ENCODE data around the gene TFF1. TPM values are rescaled to one million over a fixed set of nuclear protein-coding genes. Genes with fewer than 3 reads are reported as not detected.
A peak's percentile ranks its signal among the peaks of the same experiment; 100 is the strongest.

The TFF1 gene
- total RNA-seq, 2 donors from 2014 or later: not detected

GRCh38 chr21:42404539-42404938 is 38.2 kb upstream of the TFF1 start:
- H3K36me3 Mint-ChIP-seq: peaks cover 40 to 58% of the 10 kb centered on the region in 2 donors
- peak overlapping the region; percentile 86 to 95 for H3K27ac Mint-ChIP-seq
- ATAC-seq (peak; percentile 17 to 18), DNase-seq (ENCODE audit: low spot score in 2 of 2) (no peak)
- H3K9me3 Mint-ChIP-seq: peaks cover 9% of the 10 kb centered on the region in 2 donors

DNA sequence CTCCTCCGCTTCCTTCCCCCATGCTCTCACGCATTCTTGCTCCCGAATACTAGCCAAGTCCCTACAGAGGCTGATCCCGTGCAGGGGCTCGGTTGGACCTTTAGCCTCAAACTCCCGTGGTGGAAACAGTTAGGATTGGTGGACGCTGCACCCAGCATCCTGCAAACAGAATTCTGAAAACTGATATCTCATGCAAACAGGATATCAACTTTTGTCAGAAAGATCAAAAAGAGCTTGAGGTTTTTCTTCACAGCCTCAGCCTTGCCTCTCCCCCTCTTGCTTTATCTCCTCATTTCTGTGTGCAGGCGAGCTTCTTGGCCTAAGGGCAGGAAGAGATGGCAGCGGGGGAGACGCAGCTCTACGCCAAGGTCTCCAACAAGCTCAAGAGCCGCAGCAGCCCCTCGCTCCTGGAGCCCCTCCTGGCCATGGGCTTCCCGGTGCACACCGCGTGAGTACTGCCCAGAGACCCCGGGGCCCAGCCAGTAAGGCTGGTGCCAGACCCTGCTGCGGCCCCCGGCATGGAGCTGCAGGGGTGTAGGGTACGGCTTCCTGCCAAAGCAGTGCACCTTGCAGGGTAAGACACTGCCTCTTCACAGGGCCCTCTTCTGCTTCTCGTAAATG is 37.4 kb upstream of the TFF1 start, which contains the start of gene UBASH3A:
Gene UBASH3A (plus strand): TSS at position 292 of the 621 bp plus-strand sequence. CDS start 44 bp downstream, at position 336.
- Mint-ChIP-seq H3K9me3 (peaks cover 9% of the 10 kb centered on the region in 2 donors), H3K36me3 (peaks cover 40 to 57% of the 10 kb centered on the region in 2 donors), H3K27ac (peak within 1 kb of the TSS; percentile 86 to 95)
- ATAC-seq: peak; percentile 29 to 59
- peak in 1 of 2 donors; percentile 33 for DNase-seq (ENCODE audit: low spot score in 2 of 2)

DNA sequence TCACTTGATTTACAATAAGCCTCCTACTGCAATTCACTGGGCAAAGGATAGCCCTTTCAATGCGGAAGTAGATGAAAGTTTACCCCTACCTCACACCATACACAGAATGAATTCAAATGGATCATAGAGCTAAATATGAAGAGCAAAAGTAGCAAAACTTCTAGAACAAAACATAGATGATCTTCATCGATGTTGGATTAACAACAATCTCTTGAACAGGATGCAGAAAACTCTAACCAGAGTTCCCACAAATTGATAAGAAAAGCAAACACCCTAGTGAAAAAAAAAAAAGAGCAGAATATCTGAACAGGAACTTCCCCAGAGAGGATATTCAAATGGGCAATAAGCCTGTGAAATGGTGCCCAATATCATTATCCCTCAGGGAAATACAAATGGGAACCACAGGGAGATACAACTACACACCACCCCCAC is 35.5 kb upstream of the TFF1 start:
- ATAC-seq (no peak), DNase-seq (ENCODE audit: low spot score in 2 of 2) (no peak)
- Mint-ChIP-seq H3K36me3 (peaks cover 37 to 64% of the 10 kb centered on the region in 2 donors), H3K27ac (peak overlapping the region; percentile 60 to 82), H3K9me3 (peaks cover 9% of the 10 kb centered on the region in 2 donors)

- Mint-ChIP-seq H3K36me3 (peaks cover 30 to 61% of the 10 kb centered on the region in 2 donors), H3K9me3 (peaks cover 9% of the 10 kb centered on the region in 2 donors), H3K27ac (peak overlapping the region in 1 of 2 donors; percentile 60)
- no peak for DNase-seq (ENCODE audit: low spot score in 2 of 2)
- ATAC-seq: no peak
Measured at GRCh38 chr21:42401154-42401553, 34.8 kb upstream of the TFF1 start.

DNA sequence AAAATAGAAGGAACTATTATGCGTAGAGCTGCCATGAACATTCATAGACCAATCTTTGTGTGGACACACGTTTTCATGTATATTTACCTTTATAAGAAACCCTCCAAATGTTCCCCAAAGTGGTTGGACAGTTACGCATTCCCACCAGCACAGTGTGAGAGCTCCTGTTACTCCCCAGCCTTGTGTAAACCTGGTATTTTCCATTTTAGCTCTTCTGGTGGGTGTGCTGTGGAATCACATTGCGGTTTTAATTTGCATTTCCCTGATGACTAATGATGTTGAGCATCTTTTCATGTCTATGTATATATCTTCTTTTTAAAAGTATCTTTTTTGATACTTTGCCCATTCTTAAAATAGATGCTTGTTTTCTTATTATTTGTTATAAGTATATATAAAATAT is 34.2 kb upstream of the TFF1 start:
- Mint-ChIP-seq H3K36me3 (peaks cover 24 to 61% of the 10 kb centered on the region in 2 donors), H3K27ac (no peak overlapping the region), H3K9me3 (peaks cover 9% of the 10 kb centered on the region in 2 donors)
- ATAC-seq (peak; percentile 67 to 78), DNase-seq (ENCODE audit: low spot score in 2 of 2) (no peak)

- ATAC-seq (no peak), DNase-seq (ENCODE audit: low spot score in 2 of 2) (no peak)
- Mint-ChIP-seq H3K27ac (peak overlapping the region in 1 of 2 donors; percentile 45), H3K9me3 (peaks cover 9% of the 10 kb centered on the region in 2 donors), H3K36me3 (peaks cover 9 to 54% of the 10 kb centered on the region in 2 donors)
Measured at GRCh38 chr21:42398436-42399028, 32.2 kb upstream of the TFF1 start.

- peaks cover 9% of the 10 kb centered on the region in 2 donors for H3K9me3 Mint-ChIP-seq
- H3K27ac Mint-ChIP-seq: peak overlapping the region in 1 of 2 donors; percentile 66
- DNase-seq (ENCODE audit: low spot score in 2 of 2) (no peak), ATAC-seq (no peak)
- H3K36me3 Mint-ChIP-seq: peaks cover 9 to 60% of the 10 kb centered on the region in 2 donors
Measured at GRCh38 chr21:42397746-42398394, 31.5 kb upstream of the TFF1 start.

DNA sequence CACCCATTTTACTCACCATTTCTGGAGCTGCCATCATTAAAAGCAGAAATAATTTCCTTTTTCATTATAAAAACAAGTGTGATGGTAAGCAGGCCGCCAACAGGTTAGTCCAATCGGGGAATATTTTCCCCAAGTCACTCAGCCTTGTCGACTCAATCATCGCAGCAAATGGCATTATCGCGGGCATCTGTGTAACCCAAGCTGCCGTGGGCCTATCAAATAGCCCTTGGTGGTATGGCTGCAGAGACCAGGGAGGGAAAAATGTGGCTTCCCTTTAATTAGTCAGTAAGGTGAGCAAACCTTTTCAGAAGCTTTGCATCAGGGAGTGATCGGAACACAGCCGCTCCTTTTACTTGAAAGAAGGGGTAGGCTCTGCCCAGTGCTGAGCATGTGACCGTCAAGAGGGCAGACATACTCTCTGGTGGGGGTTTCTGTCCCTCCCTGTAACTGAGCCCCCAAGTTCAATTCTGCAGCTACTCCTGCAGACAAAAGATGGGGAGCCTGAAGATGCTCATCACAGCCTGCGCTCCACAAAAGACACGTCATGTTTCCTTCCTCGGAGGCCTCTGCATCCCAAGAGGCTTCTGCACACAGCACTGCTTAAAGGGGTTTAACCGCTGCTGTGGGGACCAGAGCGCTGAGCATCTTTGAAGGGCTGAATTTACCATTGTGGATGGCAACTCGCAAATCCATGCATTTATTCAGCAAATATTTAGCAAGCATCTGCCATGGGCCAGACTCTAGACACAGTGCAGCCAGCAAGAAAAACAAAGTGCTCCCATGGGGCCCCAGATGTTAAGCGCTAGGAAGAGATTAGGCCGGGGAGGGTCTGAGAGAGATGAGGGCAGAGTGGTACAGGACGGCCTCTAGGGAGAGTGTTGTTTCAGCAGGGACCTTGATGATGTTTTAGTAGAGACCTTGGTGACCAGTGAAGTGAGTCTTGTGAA is 30.7 kb upstream of the TFF1 start:
- peaks cover 7 to 8% of the 10 kb centered on the region in 2 donors for H3K9me3 Mint-ChIP-seq
- H3K36me3 Mint-ChIP-seq: peaks cover 10 to 60% of the 10 kb centered on the region in 2 donors
- DNase-seq (ENCODE audit: low spot score in 2 of 2) (no peak), ATAC-seq (no peak)
- H3K27ac Mint-ChIP-seq: peak overlapping the region in 1 of 2 donors; percentile 66

DNA sequence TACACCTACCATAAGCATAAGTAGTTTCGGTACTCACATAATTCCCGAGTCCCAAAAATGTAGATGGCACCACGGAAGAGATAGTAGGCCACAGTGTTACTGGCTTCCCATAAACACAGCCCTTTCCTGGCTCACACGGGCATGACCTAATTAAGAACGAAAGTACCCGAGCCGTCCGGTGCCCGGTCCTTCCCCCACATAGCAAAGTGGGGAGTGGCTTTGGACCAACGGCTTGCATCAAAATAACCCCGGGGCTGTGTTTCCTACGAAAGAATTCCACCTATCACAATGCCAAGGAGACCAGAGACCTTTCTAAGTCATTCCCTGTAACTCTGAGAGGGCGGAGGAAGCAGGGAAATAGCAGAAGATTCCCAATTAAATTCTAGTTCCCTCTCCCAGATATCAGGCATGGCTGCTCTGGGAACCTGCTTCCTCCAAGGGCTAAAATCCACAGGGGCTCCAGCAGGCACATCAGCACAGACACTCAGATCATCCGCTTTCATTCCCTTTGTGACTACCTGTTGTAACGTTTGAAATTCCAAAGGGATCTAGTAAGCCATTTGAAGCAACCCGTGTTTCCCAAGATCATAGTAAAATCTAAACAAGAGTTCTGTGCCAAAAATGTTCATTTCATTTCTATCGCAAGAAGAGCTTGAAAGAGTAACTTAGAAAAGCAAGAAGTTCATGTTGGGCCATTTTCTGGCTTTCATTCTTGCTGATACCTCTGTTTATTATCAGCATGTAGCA is 29.7 kb upstream of the TFF1 start, which contains the start of gene TMPRSS3:
Gene TMPRSS3 (minus strand): TSS at position 148 of the 747 bp plus-strand sequence. CDS start 635 bp downstream, outside the sequence.
- no peak for ATAC-seq
- peak within 1 kb of the TSS in 1 of 2 donors; percentile 38 for H3K27ac Mint-ChIP-seq
- no peak for DNase-seq (ENCODE audit: low spot score in 2 of 2)

DNA sequence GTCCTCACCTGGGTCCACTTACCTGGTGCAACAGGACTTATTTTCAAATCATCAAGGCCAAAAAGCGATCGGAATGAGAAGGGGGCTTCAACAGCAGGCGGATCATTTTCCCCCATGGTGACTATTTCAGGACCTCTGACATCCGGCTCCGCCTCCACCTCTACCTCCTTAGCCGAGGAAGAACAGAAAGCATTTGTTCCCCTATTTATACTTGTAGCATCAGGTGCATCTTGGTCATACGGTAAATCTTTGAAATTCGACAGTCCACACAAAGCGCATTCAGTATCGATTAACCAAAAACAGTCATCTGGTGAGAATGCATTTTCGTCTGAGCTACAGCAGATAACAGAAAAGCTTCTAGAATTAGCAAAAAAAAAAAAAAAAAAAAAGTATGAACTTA is 29.0 kb upstream of the TFF1 start:
- ATAC-seq: no peak
- Mint-ChIP-seq H3K9me3 (no peaks in the 10 kb centered on the region), H3K27ac (no peak overlapping the region)

More for the DNA sequence above, 29.7 kb upstream of the TFF1 start, which contains the start of gene TMPRSS3:
- no peaks in the 10 kb centered on the region for H3K9me3 Mint-ChIP-seq
- peaks cover 12 to 61% of the 10 kb centered on the region in 2 donors for H3K36me3 Mint-ChIP-seq

DNA sequence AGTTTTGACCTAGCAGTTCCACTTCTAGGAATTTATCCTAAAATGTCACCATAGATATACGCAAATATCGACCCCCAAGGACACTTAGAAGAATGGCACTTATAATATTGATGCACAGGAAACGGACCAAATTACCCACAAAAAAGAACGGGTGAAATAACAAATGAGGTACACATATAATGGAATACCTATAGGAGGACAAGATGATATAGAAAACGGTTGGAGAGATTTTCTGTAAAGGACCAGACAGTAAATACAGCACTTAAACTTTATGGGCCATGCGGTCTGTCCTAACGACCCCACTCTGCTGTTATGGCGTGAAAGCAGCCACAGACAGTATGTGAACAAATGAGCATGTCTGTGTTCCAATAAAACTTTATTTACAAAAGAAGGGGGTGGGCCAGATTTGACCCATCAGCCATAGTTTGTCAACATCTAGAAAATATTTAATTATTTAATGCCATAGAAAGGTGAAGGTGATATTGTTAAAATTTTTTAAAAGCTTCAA is 27.2 kb upstream of the TFF1 start:
- Mint-ChIP-seq H3K36me3 (peaks cover 19 to 76% of the 10 kb centered on the region in 2 donors), H3K27ac (peak overlapping the region; percentile 6 to 65), H3K9me3 (no peaks in the 10 kb centered on the region)
- ATAC-seq (peak in 1 of 2 donors; percentile 31), DNase-seq (ENCODE audit: low spot score in 2 of 2) (no peak)

More for the DNA sequence above, 29.0 kb upstream of the TFF1 start:
- peaks cover 19 to 69% of the 10 kb centered on the region in 2 donors for H3K36me3 Mint-ChIP-seq
- no peak for DNase-seq (ENCODE audit: low spot score in 2 of 2)

DNA sequence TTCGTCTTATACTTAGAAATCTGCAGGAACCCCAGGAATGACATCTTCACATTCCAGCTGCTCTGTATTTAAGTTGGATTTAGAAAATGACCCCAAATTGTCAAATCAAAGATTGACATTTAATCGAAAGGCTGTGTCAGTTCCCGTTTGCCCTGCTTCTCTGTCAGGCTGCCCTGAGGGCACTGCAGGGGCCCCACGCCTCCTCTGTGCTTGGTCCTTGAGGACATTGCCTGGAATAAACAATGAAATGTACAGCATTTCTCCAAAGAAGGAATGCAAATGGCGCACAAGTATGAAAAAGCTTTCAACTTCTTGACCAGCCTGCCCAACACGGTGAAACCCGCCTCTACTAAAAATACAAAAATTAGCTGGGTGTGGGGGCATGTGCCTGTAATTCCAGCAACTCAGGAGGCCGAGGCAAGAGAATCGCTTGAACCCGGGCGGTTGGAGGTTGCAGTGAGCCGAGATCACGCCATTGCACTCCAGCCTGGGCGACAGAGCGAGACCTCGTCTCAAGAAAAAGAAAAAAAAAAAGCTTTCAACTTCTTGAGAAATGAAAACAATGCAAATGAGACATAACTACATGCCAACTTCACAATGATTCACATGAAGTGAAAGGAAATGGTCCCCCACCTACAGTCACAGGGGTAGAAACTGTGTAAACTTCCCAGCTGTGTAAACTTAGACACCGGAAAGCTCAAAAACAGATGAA is 26.6 kb upstream of the TFF1 start:
- Mint-ChIP-seq H3K9me3 (no peaks in the 10 kb centered on the region), H3K27ac (peak overlapping the region; percentile 46 to 65), H3K36me3 (peaks cover 19 to 77% of the 10 kb centered on the region in 2 donors)
- DNase-seq (ENCODE audit: low spot score in 2 of 2): no peak
- peak; percentile 94 to 99 for ATAC-seq

GRCh38 chr21:42391297-42391696 is 25.0 kb upstream of the TFF1 start:
- H3K36me3 Mint-ChIP-seq: peaks cover 19 to 82% of the 10 kb centered on the region in 2 donors
- no peak overlapping the region for H3K27ac Mint-ChIP-seq

DNA sequence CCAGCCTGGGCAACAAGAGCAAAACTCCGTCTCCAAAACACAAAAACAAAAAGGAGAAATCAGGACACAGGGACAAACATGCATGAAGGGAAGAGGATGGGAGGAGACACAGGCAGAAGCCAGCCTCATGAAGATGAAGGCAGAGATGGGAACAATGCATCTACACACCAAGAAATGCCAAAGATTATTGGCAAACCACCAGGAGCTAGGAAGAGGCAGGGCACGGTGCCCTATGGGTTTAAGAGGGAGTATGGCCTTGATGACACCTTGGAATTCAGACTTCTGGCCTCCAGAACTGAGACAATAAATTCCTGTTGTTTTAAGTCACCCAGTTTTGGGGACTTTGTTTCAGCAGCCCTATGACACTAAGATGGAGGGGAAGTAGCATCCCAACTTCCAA is 24.4 kb upstream of the TFF1 start:
- ATAC-seq (no peak), DNase-seq (ENCODE audit: low spot score in 2 of 2) (no peak)
- peaks cover 19 to 82% of the 10 kb centered on the region in 2 donors for H3K36me3 Mint-ChIP-seq
- H3K27ac Mint-ChIP-seq: peak overlapping the region in 1 of 2 donors; percentile 35
- H3K9me3 Mint-ChIP-seq: peaks cover 0 to 5% of the 10 kb centered on the region in 2 donors

More at GRCh38 chr21:42391297-42391696, 25.0 kb upstream of the TFF1 start:
- ATAC-seq: no peak
- DNase-seq (ENCODE audit: low spot score in 2 of 2): no peak
- peaks cover 0 to 5% of the 10 kb centered on the region in 2 donors for H3K9me3 Mint-ChIP-seq

All from activated naive CD4-positive, alpha-beta T cell treated with anti-CD3 and anti-CD28 coated beads, Interleukin-2, amount 50 U/mL, for 72 hours (primary cell).